Vagina (tissue), 2 donors: ENCODE data around the gene DPYSL4.

ENCODE experiments used
- POLR2A ChIP-seq, 2 donors: fragments of 450-650 bp; IDR thresholded peaks; one replicate each; pipeline ENCODE4 v1.6.1; 2017; ENCODE audit warnings: antibody characterized with exemption in 2 of 2, mild to moderate bottlenecking in 2 of 2, moderate library complexity in 2 of 2
- POLR2AphosphoS5 ChIP-seq, 2 donors: sonication (generic); formaldehyde crosslinking; IDR thresholded peaks; one replicate each; pipeline ENCODE4 v1.9.0; 2017; ENCODE audit warnings: antibody characterized with exemption in 2 of 2, mild to moderate bottlenecking in 2 of 2, low read depth in 1 of 2; ENCODE audit not compliant: insufficient read depth in 1 of 2
- TF ChIP-seq, protein P1 (sequence below), 3 experiments: fragments of 450-650 bp in 2 of 3; fragments of 200-600 bp in 1 of 3; sonication (generic) in 1 of 3; IDR thresholded peaks; one replicate each; pipeline ENCODE4 v1.5.1; 2017 to 2019; ENCODE audit warnings: antibody characterized with exemption in 3 of 3, mild to moderate bottlenecking in 2 of 3, moderate library complexity in 2 of 3

DNA sequence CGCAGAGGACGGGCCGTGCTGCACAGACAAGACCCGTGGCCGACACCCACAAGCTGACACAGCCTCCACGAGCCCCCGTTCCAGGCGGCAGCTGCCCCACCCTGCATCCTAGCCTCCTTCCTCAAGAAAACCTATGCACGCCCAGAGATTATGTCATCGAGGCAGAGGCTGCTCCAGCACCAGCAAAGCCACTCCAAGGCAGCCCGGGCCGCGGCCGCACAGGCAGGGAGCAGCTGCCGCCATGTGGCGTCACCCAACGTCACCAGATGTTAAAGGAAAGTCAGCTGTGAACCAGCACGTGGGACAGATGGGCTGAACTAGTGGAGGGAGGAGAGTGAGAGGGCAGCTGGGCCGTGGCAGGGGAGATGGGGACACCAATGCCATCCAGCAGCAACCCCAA is 61.2 kb downstream of the DPYSL4 start:
- TF ChIP-seq POLR2AphosphoS5 (IDR thresholded peaks at IDR 0.05; ENCODE audit: insufficient read depth in 1 of 2, low read depth in 1 of 2) = no peak
- TF ChIP-seq, protein P1, sequence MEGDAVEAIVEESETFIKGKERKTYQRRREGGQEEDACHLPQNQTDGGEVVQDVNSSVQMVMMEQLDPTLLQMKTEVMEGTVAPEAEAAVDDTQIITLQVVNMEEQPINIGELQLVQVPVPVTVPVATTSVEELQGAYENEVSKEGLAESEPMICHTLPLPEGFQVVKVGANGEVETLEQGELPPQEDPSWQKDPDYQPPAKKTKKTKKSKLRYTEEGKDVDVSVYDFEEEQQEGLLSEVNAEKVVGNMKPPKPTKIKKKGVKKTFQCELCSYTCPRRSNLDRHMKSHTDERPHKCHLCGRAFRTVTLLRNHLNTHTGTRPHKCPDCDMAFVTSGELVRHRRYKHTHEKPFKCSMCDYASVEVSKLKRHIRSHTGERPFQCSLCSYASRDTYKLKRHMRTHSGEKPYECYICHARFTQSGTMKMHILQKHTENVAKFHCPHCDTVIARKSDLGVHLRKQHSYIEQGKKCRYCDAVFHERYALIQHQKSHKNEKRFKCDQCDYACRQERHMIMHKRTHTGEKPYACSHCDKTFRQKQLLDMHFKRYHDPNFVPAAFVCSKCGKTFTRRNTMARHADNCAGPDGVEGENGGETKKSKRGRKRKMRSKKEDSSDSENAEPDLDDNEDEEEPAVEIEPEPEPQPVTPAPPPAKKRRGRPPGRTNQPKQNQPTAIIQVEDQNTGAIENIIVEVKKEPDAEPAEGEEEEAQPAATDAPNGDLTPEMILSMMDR (IDR thresholded peaks at IDR 0.05) = no peak
- no peak for TF ChIP-seq POLR2A (IDR thresholded peaks at IDR 0.05)
